Measurements from ENCODE around the gene MCEMP1. TPM values are rescaled to one million over a fixed set of nuclear protein-coding genes. Genes with fewer than 3 reads are reported as not detected.
A peak's percentile ranks its signal among the peaks of the same experiment; 100 is the strongest.

MCEMP1 gene
- total and polyA plus RNA-seq, 2 experiments from 2014 or later, result not detected

DNA sequence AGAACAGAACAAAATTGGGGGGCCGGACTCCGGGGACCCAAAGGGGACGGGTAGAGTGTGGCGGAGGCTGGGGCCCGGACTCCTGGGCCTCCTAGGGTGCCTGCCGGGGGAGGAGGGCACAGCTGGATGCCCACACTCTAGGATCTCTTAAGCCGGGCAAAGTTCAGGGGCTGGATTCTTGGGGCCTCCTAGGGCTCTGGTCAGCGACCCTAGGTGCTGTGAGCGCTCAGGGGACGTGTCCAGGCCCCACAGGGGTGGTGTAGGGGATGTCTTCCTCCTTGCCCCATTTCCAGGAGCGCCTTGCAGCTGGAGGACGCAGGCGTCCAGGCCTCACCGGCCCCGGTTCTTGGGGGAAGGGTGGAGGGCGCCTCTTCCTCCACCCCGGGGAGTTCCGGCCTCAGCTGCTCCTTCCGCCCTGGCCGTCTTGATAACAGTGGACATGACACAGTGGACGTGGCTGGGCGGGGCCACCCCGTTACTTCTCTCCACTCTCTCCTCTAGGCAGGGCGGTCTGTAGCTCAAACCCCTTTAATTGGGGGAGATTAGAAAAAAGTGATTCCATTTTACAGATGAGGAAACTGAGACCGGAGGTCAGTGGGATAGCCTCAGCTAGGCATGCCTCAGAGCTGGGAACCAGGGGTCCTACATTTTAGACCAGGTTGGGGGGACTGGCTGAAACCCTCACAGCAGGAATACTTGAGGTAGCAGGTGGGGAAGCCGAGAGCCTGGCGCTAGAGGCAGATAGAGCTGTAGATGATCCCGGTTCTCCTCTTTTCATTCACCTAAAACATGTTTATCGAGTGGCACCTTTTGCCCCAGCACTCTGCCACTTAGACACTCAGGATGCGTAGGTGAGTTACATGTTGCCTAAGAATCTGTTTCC is 39.3 kb upstream of the MCEMP1 start:
- Mint-ChIP-seq H3K27ac (no peak overlapping the region), H3K4me1 (no peaks in the 10 kb centered on the region; the same call in 2 of the 3 replicates), H3K27me3 (ENCODE audit: insufficient read depth, low read depth, poor library complexity) (peaks cover 21% of the 10 kb centered on the region), H3K36me3 (ENCODE audit: low read depth) (no peaks in the 10 kb centered on the region), H3K9me3 (no peaks in the 10 kb centered on the region; the same call in 2 of the 3 replicates), H3K4me3 (peak overlapping the region; percentile 75)
- no peak for DNase-seq (ENCODE audit: low spot score)
- Histone ChIP-seq H3K79me2 (replicated peaks; ENCODE audit: insufficient read depth) (no peaks in the 10 kb centered on the region), H3K4me1 (ENCODE audit: insufficient read depth) (no peaks in the 10 kb centered on the region), H3K4me2 (peak overlapping the region; percentile 84), H3K36me3 (ENCODE audit: insufficient read depth) (no peaks in the 10 kb centered on the region), H2AFZ (peak overlapping the region; percentile 47; the same call in 1 of the 2 replicates), H3F3A (replicated peaks; ENCODE audit: low read depth) (peaks cover 9% of the 10 kb centered on the region), H3K4me3 (peak overlapping the region; percentile 81), H3K9me2 (ENCODE audit: insufficient read depth) (no peaks in the 10 kb centered on the region), H3K27ac (ENCODE audit: low read depth) (no peak overlapping the region), H3K27me3 (ENCODE audit: insufficient read depth) (peaks cover 24% of the 10 kb centered on the region), H4K20me1 (replicated peaks; ENCODE audit: insufficient read depth) (no peaks in the 10 kb centered on the region; the same call in 1 of the 2 replicates)
- peak; percentile 16 for ATAC-seq
- TF ChIP-seq ETS1 (IDR thresholded peaks at IDR 0.05), result no peak
- TF ChIP-seq CTCF (conservative IDR thresholded peaks at IDR 0.05; ENCODE audit: low read depth in 2 of 2), result no peak
- no peak for TF ChIP-seq EZH2 (IDR thresholded peaks at IDR 0.05; ENCODE audit: low read depth, unreplicated experiment)

DNA sequence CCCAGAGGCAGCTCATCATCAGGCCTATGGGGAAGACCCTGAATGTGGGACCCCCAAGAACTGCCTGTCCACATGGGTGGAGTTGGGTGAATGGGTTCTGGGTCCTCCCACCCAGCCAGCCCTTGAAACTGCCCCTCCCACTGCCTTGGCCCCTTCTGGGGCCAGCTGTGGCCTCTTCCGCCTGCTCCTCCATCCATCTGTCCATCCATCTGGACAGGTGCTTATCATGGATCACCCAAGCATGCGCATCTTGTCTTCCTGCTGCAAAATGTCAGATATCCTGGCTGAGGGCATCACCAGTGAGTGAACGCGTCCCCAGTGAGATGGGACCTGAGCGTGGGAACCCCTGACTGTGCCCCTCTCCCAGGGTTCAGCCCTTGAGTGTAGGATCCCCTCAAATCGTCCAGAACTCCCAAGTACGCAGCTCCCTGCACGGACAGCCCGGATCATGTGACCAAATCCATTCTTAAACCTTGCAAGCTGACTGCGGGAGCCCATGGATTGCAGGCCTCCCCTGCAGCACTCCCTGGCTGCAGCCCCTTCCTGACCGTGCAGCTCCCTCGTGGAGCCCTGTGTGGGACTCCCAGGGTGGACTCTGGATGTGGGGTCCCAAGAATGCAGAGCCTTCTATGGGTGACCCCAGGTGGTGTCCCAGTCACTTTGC is 38.0 kb upstream of the MCEMP1 start:
- peaks cover 24% of the 10 kb centered on the region for H3K27me3 ChIP-seq (ENCODE audit: insufficient read depth)
- no peak for ATAC-seq
- H3K4me1 ChIP-seq (ENCODE audit: insufficient read depth), result no peaks in the 10 kb centered on the region
- no peaks in the 10 kb centered on the region for H3K79me2 ChIP-seq (replicated peaks; ENCODE audit: insufficient read depth)
- H3F3A ChIP-seq (replicated peaks; ENCODE audit: low read depth), result peaks cover 9% of the 10 kb centered on the region
- H3K4me3 Mint-ChIP-seq, result no peak overlapping the region
- no peaks in the 10 kb centered on the region for H3K36me3 ChIP-seq (ENCODE audit: insufficient read depth)
- no peaks in the 10 kb centered on the region; the same call in 2 of the 3 replicates for H3K4me1 Mint-ChIP-seq
- no peak overlapping the region for H2AFZ ChIP-seq
- no peaks in the 10 kb centered on the region for H3K9me2 ChIP-seq (ENCODE audit: insufficient read depth)
- H3K27ac ChIP-seq (ENCODE audit: low read depth), result no peak overlapping the region
- DNase-seq (ENCODE audit: low spot score), result no peak
- no peak overlapping the region for H3K27ac Mint-ChIP-seq
- H3K9me3 Mint-ChIP-seq, result no peaks in the 10 kb centered on the region; the same call in 2 of the 3 replicates
- no peaks in the 10 kb centered on the region for H3K36me3 Mint-ChIP-seq (ENCODE audit: low read depth)
- no peak overlapping the region for H3K4me3 ChIP-seq
- no peak overlapping the region for H3K4me2 ChIP-seq
- peaks cover 26% of the 10 kb centered on the region for H3K27me3 Mint-ChIP-seq (ENCODE audit: insufficient read depth, low read depth, poor library complexity)
- no peaks in the 10 kb centered on the region; the same call in 1 of the 2 replicates for H4K20me1 ChIP-seq (replicated peaks; ENCODE audit: insufficient read depth)
- no peak for TF ChIP-seq CTCF (conservative IDR thresholded peaks at IDR 0.05; ENCODE audit: low read depth in 2 of 2)
- TF ChIP-seq STAT1 (IDR thresholded peaks at IDR 0.05; ENCODE audit: unreplicated experiment), result no peak
- no peak for TF ChIP-seq ZNF331 (CRISPR knock-in tag; IDR thresholded peaks at IDR 0.05; ENCODE audit: low read depth)
- TF ChIP-seq JUNB (IDR thresholded peaks at IDR 0.05; ENCODE audit: unreplicated experiment), result no peak
- TF ChIP-seq NANOG (IDR thresholded peaks at IDR 0.05; ENCODE audit: borderline replicate concordance), result no peak

Data from GM23338 (cell line).